ENCODE measurements around the gene CCBE1.

DNA sequence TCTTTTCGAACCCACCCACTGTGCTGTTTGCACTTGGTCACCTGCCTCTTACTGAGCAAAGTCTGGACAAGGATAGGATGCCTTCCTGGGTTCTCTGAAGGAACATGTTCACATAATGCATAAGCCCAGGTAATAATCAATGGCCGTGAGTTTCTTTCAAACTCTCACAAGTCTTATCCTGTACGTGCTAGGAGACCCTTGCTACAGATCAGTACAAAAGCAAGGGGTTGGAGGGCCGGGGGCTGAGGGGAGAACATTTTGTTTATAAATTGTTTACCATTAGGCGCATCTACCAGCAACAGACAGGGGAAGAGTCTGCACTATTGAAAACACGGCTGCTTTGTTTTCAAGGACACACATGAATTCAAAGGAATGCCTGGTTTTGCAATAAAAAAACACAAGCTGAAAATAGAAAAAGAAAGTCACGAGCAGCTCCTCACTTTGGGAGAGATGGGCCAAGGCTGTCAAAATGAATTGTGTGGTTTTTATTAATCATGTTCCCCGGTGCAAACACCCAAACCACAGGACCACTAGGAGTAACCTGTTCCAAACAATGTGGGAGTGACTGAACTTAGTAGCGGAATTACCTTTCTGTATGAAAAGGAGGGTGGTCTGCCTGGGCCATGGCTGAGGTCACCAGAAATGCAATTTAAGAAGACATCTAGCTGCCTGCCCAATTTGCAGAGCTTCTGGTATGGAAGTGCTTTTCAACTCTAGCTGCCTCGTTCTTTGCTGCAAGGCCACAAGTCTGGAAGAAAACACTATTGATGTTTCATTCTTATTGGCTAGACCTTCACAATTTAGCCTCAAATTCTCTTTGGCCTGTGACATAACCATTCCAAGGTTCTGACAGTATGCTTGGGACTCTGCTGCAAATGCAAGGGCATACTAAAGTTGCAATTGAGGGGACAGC, 73.5 kb downstream of the CCBE1 start:
- TF ChIP-seq POLR2AphosphoS5 (IDR thresholded peaks at IDR 0.05; ENCODE audit: low read depth, low read length) = no peak
- TF ChIP-seq POLR2A (IDR thresholded peaks at IDR 0.05; ENCODE audit: low read depth, low read length) = no peak

Data from GM12892 (cell line).